GM18505 (cell line): Measurements from ENCODE around the gene AP1S3.
"Not testable (repeated sequence)": the region's sequence is repeated elsewhere in the genome, so short reads cannot be mapped to it uniquely, and the experiment has no call there.

Source experiments
- ATAC-seq: cut with Tn5 transposase; IDR thresholded peaks from one replicate; pipeline ENCODE4 v1.9.1; 2021; ENCODE audit not compliant: unreplicated experiment
- POLR2A ChIP-seq: IDR thresholded peaks from 4 replicates; pipeline ENCODE4 v1.6.1; 2011; ENCODE audit warnings: borderline replicate concordance; ENCODE audit not compliant: insufficient read depth, insufficient read length; ENCODE audit errors: extremely low read depth

Gene AP1S3

DNA sequence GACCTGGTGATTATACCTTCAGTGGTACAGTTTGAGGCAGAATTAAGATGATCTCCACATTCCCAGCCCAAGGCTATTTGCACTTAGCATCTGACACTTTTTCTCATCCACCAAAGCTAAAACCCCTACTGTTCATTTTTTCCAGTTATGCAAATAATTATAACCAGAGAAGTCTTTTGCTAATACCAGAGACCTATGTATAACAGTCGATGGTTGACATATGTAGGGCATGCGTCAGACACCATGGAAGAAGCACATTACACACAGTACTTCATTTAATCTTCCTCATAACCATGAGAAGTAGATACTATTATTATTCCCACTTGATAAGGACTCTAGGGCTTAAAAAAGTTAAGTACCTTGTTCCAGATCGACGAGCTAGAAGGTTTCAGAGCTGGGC, 36.5 kb downstream of the AP1S3 start:
- ATAC-seq, result no peak
- TF ChIP-seq POLR2A, result no peak

GRCh38 chr2:223797811-223798721, 39.3 kb downstream of the AP1S3 start:
- no peak for TF ChIP-seq POLR2A
- ATAC-seq, result peak; percentile 99

DNA sequence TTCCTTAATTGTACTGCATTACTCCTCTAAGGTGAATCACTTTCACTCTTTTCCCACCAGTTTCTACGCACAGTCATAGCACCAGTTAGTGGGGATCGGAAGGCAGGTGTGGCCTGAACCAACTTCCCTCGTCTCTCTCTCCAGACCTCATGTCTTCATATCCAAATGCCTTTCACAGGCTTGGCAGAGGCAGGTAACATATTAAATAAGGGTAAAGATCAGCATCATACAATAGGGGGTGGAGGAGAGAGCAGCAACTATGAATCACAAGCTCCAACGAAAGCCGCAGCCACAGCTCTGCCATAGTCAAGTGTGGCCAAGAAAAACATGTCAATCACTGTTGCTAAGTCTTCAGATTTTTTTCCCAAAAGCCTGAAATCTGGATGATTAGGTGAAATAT, 40.3 kb downstream of the AP1S3 start:
- no peak for TF ChIP-seq POLR2A

GRCh38 chr2:223789423-223789822, 48.0 kb downstream of the AP1S3 start:
- ATAC-seq, result no peak
- TF ChIP-seq POLR2A, result no peak

More for the DNA sequence above, 40.3 kb downstream of the AP1S3 start:
- ATAC-seq, result no peak

DNA sequence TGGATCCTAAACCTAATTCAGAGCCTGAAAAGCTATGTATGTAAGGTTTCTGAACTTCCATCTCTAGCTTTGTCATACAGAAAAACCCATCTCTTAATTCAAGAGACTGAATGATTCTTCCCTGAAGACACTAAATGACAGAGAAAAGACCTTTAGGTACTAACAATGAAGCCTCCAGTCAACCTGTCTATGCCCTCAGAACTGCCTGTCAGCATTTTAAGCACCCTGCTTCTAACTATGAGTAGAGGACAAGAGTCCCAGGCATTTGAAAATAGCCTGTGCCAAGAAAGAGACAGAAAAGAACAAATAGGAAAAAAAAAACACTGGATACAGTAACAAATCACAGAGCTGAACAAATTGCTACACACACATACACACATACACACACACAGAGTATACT, 48.6 kb downstream of the AP1S3 start:
- no peak for ATAC-seq
- TF ChIP-seq POLR2A, result no peak

GRCh38 chr2:223788106-223788505, 49.3 kb downstream of the AP1S3 start:
- not testable (repeated sequence) for ATAC-seq

DNA sequence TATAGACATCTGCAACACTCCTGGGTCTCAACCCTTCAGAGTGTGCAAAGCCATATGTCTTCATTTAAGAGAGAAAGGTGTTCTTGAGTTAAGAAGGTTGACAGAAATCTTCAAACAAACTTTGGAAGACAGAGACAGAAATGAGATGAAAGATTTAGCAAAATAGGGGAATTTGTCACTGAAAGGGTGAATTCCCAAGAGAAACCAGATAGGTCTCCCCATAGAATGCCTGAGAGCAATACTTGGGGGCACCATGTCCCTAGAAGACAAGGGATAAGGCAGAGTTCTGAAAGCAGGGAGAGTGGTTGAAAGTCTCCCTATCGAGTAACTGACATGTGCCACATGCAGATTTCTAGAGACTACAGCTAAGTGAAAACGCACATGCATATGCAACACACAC, 50.0 kb downstream of the AP1S3 start:
- peak; percentile 37 for ATAC-seq
- TF ChIP-seq POLR2A, result no peak

DNA sequence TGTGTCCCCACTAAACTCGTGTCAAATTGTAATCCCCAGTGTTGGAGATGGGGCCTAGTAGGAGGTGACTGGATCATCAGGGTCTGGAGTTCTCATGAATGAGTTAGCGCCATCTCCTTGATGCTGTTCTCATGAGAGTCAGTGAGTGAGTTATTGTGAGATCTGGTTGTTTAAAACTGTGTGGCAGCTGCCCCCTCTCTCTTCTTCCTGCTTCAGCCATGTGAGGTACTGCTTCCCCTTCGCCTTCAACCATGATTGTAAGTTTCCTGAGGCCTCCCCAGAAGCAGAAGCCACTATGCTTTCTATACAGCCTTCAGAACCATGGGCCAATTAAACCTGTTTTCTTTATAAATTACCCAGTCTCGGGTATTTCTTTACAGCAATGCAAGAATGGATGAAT, 50.4 kb downstream of the AP1S3 start:
- TF ChIP-seq POLR2A, result no peak
- peak; percentile 61 for ATAC-seq

- ATAC-seq, result no peak
- no peak for TF ChIP-seq POLR2A
These were observed 51.1 kb downstream of the AP1S3 start for GRCh38 chr2:223786236-223786635.

DNA sequence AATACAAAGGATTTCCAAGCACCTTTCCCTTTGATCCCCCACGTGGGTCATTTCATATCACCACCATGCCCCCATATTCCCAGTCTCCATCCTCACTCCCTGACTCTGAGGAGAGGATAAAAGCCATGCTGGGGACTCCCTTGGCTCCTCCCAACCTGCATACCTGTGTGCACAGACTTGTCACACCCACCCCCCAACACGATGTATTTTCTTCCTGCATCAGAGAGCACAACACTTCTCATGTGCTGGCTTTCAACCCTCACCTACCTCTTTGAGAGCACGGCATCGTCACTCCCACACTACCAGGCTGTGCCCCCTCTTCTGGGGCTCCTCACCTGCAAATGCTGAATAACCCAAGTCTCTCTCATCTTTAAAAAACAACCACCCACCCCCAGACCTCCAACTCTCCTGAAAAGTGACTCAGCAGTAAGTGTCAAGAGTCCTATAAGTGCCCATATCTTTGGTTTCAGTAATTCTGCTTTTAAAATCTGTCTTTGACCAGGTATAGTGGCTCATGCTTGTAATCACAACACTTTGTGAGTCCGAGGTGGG, 53.1 kb downstream of the AP1S3 start:
- no peak for TF ChIP-seq POLR2A
- ATAC-seq, result no peak

- no peak for ATAC-seq
- no peak for TF ChIP-seq POLR2A
These were observed 54.8 kb downstream of the AP1S3 start for GRCh38 chr2:223782629-223783028.

DNA sequence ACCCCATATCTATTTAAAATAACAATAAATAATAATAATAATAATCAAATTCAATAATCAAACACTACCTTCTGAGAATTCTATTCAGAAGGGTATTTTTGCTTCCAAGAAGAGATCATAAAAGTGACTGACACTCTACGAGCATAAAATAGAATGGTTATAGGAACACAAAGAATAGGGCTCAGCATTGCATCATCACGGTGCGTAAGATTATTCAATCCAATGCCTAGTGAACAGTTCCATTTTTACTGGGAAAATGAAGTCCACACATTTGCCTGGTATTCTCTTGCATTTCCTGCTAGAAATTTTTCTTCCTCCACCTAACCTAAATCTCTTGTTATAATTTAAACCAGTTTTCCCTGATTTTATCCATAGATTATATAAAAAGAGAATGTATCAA, 55.8 kb downstream of the AP1S3 start:
- ATAC-seq, result no peak
- TF ChIP-seq POLR2A, result no peak

DNA sequence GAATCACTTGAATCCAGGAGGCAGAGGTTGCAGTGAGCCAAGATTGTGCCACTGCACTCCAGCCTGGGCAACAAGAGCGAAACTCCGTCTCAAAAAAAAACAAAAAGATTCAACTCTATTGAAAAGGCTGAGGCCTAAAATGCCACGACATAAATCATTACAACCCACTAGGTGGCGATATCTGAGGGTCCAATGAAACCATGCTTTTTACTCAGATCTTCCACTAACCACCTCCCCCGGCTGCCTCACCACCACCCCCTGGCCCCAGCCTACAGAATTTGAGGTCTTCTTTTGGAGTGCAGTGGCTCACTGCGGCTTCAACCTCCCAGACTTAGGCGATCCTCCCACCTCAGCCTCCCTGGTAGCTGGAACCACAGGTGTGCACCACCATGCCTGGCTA, 57.5 kb downstream of the AP1S3 start:
- TF ChIP-seq POLR2A, result no peak
- ATAC-seq, result no peak

DNA sequence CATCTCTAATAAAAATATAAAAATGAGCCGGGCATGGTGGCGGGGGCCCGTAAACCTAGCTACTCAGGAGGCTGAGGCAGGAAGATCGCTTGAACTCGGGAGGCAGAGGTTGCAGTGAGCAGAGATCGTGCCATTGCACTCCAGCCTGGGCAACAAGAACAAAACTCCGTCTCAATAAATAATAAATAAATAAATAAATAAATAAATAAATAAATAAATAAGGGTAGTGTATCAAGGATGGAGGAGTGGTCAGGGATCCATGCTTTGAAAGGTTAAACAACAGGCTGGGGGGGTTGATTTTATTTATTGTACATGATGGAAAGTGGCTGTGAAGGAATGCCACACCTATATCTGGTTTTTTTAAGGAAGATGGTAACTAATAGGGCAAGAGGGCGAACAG, 63.2 kb downstream of the AP1S3 start:
- TF ChIP-seq POLR2A, result no peak
- ATAC-seq, result no peak

DNA sequence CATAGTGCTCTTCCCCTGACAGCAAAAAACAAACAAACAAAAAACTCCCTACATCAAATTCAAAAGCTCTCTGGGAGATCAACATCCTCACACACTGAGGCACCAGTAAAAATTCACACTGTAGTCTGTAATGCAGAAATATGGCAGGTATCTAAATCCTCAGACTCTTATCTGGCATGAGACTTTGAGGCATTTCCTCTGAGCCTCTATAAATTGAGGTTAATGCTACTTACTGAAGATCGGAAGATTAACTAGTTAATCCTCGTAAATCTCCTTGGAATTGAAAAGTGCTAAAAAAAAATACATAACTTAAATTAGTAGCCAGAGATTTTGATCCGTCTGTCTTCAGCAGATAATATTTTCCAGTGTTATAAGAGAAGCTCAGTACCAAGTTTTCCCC, 65.0 kb downstream of the AP1S3 start:
- no peak for ATAC-seq
- TF ChIP-seq POLR2A, result no peak

DNA sequence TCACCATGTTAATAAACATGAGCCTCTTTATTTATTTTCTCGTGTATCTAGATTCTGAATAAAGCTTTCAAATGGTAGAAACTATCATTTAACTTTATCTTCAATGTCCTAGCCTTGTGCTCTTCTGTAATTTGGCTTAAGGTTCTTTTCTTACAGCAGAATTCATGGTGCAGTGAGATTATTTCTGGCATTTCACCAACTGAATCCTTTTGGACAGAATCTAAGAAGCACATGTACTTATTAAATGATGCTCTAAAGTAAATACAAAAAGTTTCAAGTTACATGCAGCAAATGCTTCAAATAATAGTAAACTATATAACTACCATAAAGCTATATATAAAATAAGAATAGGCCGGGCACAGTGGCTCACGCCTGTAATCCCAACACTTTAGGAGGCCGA, 65.9 kb downstream of the AP1S3 start:
- no peak for ATAC-seq
- no peak for TF ChIP-seq POLR2A
